ENCODE results near the gene GRIP1. TPM values are rescaled to one million over a fixed set of nuclear protein-coding genes. Genes with fewer than 3 reads are reported as not detected.

Gene GRIP1
- total RNA-seq, 2 donors from 2014 or later = 0.28 TPM; not detected in 1

DNA sequence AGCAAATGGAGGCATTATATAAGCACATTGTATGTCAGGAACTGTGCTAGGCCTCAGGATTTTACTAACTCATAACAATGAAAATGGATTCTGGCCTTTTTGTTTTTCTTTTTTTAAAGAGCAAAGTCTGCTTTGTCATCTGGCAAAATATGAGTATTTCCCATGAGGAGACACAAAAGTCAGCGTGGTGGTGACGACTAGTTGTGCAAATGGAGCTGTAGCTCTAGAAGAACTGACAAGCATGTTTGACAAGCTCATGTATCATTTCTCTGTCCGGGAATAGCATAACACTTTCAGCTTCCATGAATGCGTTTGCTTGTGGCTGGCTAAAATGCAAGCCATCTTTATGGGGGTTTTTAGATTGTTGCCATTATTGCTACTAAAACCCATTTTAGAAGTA, 248.8 kb downstream of the GRIP1 start:
- Histone ChIP-seq H3K27me3 (replicated peaks; ENCODE audit: insufficient read depth) (no peaks in the 10 kb centered on the region), H3K4me1 (ENCODE audit: control insufficient read depth in 1 of 2, low read depth in 2 of 2) (no peaks in the 10 kb centered on the region), H3K36me3 (no peaks in the 10 kb centered on the region), H3K4me3 (no peak overlapping the region), H3K27ac (no peak overlapping the region), H3K9me3 (no peaks in the 10 kb centered on the region)
- DNase-seq (ENCODE audit: low spot score) (no peak), ATAC-seq (ENCODE audit: insufficient number of reproducible peaks, low FRiP score, low read depth) (no peak)
- TF ChIP-seq, protein P1, sequence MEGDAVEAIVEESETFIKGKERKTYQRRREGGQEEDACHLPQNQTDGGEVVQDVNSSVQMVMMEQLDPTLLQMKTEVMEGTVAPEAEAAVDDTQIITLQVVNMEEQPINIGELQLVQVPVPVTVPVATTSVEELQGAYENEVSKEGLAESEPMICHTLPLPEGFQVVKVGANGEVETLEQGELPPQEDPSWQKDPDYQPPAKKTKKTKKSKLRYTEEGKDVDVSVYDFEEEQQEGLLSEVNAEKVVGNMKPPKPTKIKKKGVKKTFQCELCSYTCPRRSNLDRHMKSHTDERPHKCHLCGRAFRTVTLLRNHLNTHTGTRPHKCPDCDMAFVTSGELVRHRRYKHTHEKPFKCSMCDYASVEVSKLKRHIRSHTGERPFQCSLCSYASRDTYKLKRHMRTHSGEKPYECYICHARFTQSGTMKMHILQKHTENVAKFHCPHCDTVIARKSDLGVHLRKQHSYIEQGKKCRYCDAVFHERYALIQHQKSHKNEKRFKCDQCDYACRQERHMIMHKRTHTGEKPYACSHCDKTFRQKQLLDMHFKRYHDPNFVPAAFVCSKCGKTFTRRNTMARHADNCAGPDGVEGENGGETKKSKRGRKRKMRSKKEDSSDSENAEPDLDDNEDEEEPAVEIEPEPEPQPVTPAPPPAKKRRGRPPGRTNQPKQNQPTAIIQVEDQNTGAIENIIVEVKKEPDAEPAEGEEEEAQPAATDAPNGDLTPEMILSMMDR (IDR thresholded peaks at IDR 0.05) = no peak

DNA sequence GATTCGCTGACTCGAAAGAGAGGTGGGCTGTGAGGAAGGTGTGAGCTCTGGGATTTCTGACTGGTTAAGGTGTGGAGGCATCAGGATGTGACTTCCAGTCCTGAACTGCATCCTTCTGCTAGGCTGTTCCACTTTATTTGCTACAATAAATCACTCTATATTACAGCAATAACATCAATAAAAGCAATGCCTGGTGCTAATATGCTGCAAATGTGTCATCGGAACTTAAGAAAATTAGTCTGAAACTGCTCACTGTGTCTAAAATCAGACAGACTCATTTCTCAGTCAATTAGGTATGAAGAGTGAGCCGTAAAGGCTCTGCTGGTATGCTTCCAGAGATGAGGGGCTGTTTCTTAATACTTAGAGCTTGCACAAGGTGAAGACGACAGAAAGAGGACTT, 250.0 kb downstream of the GRIP1 start:
- Histone ChIP-seq H3K27me3 (replicated peaks; ENCODE audit: insufficient read depth) (no peaks in the 10 kb centered on the region), H3K4me1 (ENCODE audit: control insufficient read depth in 1 of 2, low read depth in 2 of 2) (no peaks in the 10 kb centered on the region), H3K36me3 (no peaks in the 10 kb centered on the region), H3K9me3 (no peaks in the 10 kb centered on the region), H3K4me3 (no peak overlapping the region), H3K27ac (no peak overlapping the region)
- TF ChIP-seq, protein P1 (IDR thresholded peaks at IDR 0.05) = no peak
- no peak for ATAC-seq (ENCODE audit: insufficient number of reproducible peaks, low FRiP score, low read depth)
- DNase-seq (ENCODE audit: low spot score) = no peak

DNA sequence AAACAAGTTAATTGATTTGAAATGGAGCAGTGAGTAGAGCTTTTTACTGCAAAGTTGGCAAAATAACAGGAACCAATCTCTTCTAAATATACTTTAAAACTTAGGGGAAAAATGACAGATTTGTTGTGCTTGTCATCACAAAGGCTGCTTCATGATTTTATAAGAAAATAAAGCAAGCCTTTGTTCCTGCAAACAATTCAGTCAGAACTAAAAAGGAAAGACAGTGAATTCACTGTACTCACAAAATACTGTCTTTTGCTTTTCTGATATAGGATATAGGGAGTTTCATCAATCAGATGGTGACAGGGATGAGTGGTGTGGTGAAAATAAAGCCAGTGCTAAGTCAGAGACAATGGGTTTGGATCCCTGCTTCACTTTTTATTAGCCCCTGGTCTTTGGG, 250.6 kb downstream of the GRIP1 start:
- no peak overlapping the region for H3K4me3 ChIP-seq
- H3K4me1 ChIP-seq (ENCODE audit: control insufficient read depth in 1 of 2, low read depth in 2 of 2) = no peaks in the 10 kb centered on the region
- no peak for DNase-seq (ENCODE audit: low spot score)
- no peaks in the 10 kb centered on the region for H3K36me3 ChIP-seq
- no peaks in the 10 kb centered on the region for H3K9me3 ChIP-seq
- TF ChIP-seq, protein P1 (IDR thresholded peaks at IDR 0.05) = no peak
- no peak overlapping the region for H3K27ac ChIP-seq
- no peak for ATAC-seq (ENCODE audit: insufficient number of reproducible peaks, low FRiP score, low read depth)
- no peaks in the 10 kb centered on the region for H3K27me3 ChIP-seq (replicated peaks; ENCODE audit: insufficient read depth)

DNA sequence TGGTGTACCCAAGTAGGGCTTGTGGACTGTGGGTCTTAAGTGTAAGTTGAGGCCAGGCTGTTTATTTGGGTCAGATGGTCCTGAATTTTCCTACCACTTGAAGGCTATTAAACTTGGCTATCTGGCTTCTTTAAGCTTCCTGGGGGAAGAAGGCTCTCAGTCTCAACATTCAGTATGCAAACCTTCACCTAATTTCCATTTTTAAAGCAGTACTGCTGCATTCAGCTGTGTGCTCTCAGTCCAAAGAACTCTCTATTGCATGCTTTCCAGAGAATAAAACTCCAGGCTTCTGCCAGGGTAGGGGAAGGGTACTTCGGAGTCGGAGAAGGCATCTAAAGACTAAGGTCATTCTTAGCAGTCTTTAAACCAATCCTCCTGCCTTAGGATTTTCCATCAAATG, 252.2 kb downstream of the GRIP1 start:
- no peaks in the 10 kb centered on the region for H3K27me3 ChIP-seq (replicated peaks; ENCODE audit: insufficient read depth)
- no peaks in the 10 kb centered on the region for H3K9me3 ChIP-seq
- ATAC-seq (ENCODE audit: insufficient number of reproducible peaks, low FRiP score, low read depth) = no peak
- TF ChIP-seq, protein P1 (IDR thresholded peaks at IDR 0.05) = no peak
- no peak overlapping the region for H3K27ac ChIP-seq
- H3K4me3 ChIP-seq = no peak overlapping the region
- H3K36me3 ChIP-seq = no peaks in the 10 kb centered on the region
- no peaks in the 10 kb centered on the region for H3K4me1 ChIP-seq (ENCODE audit: control insufficient read depth in 1 of 2, low read depth in 2 of 2)
- DNase-seq (ENCODE audit: low spot score) = no peak

DNA sequence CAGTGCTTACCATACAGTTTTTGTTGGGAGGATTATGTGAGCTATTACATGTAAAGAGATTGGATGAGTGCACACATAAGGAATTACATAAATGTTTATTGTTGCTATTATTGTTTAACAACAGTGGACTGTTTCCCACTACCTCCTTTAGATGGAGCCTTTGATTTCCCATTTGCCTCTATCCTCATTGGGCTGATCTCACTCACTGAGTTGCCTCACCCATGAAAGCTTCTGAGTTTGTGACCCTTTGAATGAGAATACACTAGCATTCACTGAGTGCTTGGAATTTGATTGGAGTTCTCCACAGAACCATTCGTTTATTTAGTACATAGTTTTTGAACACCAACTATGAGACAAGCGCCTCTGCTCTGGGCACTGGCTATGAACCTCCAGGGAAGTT, 255.6 kb downstream of the GRIP1 start:
- TF ChIP-seq, protein P1 (IDR thresholded peaks at IDR 0.05) = no peak
- Histone ChIP-seq H3K27ac (no peak overlapping the region), H3K36me3 (no peaks in the 10 kb centered on the region), H3K27me3 (replicated peaks; ENCODE audit: insufficient read depth) (no peaks in the 10 kb centered on the region), H3K4me1 (ENCODE audit: control insufficient read depth in 1 of 2, low read depth in 2 of 2) (no peaks in the 10 kb centered on the region), H3K9me3 (no peaks in the 10 kb centered on the region), H3K4me3 (no peak overlapping the region)
- ATAC-seq (ENCODE audit: insufficient number of reproducible peaks, low FRiP score, low read depth) (no peak), DNase-seq (ENCODE audit: low spot score) (no peak)

All from thoracic aorta (tissue), 2 donors.